GM19043 (cell line): ENCODE data around the gene CDH13.

ENCODE experiments used
- ATAC-seq: cut with Tn5 transposase; IDR thresholded peaks from one replicate; pipeline ENCODE4 v1.9.1; 2021; ENCODE audit warnings: low read depth; ENCODE audit not compliant: unreplicated experiment

Gene CDH13

DNA sequence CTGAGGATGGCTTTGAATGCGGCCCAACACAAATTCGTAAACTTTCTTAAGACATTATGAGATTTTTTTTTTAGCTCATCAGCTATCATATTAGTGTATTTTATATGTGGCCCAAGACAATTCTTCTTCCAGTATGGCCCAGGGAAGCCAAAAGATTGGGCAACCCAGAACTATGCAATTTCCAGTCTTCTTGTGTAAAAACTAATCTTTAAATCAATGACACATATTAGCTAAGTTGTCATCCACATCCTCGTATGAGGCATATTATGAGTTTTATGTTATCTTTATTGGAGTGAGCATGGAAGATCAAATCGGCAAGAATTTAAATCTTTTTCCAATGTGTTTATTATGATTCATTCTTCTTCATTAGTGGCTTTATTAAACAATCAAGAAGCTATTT is 982.4 kb downstream of the CDH13 start:
- ATAC-seq = no peak

DNA sequence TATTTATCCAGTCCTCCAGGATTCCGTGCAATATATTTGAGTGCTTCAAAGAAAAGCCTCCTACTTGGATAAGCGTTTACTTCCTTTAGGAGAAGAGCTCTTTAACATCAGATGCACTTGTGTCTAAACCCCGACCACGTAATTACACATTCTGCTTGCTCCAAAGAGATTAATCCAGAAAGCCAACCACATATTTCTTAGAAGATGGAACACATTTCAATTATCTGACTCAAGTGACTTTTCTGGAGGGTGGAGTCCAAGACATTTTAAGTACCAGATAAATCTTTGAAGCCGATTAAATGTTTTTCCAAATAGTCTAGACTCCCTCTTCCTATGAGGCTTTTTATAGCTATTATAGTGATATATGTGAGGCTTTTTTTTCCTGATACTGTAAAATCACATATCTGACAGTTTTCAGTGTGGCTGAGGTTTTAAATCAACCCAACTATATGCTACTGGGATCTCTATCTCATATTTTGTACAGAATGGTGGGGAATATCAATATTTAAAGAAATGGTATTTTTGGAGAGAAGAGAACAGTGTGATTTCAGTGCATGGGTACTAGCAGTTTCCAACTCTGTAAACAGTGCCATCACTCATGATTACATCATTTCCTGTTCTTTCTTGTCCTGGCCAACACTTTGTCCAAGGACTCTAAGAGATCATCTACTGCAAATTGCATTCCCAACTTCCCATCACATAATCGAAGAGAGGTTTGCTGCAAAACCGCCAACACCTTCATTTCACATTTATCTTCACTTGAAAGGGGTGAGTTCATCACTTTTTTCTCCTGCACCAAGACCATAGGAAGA is 988.6 kb downstream of the CDH13 start:
- no peak for ATAC-seq

DNA sequence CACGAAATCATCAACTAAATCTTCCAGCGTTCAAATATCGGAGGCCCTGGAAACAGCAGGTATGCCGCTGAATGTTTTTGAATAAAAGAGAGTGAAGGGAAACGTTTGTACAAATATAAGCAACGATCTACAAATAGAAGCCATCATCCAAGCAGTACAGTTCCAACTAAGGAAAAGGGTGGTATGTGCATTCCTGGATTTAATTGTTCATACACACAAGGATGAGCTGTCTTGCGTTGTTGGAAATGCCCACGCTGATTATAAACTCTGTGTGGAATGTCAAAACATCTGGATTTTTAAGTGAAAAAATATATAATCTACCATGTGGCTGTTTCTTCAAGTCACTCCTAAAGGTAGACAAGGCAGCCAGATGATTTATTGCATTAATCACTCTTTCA is 989.2 kb downstream of the CDH13 start:
- ATAC-seq = no peak

DNA sequence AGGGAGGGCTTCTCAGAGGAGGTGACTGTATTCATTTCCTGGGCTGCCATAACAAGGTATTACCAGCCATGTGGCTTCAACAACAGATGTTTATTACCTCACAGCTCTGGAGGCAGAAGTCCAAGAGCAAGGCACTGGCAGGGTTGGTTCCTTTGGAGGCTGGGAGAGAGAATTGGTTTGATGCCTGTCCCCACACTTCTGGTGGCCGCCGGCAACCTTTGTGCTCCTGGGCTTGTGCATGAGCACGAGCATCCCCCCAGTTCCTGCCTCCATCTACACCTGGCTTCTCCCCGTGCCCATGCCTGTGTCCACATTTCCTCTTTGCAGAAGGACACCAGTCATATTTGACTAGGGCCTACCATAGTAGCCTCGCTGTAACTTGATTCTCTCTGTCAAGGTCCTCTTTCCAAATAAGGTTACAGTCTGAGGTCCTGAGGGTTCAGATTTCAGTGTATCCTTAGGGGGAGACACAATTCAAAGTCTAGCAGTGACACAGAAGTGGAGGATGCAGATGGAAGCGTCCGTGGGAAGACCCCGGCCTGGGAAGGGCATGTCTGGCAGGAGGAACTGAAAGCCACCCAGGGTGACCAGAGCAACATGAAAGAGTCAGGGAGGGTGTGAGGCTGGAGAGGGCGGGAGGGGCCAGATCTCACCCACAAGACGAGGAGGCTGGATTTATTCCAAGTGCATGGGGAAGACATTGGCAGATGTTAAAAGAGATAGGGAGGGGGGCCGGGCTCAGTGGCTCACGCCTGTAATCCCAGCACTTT is 992.8 kb downstream of the CDH13 start:
- no peak for ATAC-seq

DNA sequence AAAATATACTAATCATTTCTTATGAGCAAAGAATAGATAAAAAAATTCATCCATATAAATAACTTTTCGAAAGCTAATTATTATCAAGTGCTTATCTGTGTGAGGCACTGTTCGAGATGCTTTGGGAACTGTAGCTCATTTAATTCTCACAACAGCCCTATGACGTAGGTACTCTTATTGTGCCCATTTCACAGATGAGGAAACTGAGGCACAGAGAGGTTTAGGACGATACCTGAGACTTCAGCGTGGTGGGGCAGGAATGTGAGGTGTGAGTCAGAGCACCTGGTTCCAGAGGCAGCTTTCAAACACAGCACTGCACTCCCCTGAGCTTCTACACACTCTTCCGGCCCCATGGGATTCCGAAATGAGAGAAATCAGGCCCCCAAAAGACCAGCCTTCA is 995.2 kb downstream of the CDH13 start:
- no peak for ATAC-seq

DNA sequence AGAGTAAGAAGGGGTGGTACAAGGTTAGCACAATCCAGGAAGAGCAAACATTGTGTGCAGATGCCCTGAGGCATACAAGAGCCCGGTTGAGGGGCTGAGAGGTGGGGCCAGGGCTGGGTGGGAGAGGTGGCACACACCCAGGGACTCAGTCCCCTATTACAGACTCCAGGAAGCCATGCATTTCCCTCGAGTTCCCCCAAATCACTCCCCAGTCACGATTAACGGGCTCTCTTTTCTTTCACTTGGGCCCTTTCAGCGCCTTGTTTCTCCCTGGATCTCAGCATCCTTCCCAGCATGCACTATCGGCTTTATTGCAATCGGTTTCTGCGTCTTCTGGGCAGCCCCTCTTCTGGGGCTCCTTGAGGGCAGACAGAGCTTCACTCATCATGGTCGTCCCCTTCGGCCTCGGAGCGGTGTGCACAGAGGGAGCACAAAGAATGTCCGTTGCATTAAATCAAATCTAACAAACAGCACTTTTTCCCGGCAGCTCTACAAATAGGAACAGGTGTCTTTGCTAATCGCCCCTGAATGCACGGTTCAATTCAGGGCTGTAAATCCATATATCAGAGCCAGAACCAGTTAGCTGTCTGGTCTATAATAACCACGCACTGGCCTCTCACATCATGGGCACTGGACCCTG is 996.4 kb downstream of the CDH13 start:
- no peak for ATAC-seq

DNA sequence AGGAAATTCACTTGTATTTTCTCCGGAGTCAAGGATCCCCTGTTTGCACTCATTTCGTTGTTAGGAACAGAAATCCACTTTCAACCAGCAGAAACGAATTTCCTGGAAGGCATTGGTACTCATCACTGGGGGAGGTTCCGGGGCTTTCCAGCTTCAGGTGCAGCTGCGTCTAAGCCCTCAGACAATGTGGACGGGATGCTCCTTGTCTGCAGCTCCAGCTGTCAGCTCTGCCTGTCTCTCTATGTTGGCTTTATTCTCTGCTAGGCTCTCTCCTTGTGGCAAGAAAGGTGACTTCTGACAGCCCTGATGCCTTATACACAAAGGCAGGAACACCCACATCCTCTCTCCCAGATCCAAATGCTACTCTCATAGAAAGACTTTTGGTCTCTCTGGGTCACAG is 997.1 kb downstream of the CDH13 start:
- ATAC-seq = no peak

DNA sequence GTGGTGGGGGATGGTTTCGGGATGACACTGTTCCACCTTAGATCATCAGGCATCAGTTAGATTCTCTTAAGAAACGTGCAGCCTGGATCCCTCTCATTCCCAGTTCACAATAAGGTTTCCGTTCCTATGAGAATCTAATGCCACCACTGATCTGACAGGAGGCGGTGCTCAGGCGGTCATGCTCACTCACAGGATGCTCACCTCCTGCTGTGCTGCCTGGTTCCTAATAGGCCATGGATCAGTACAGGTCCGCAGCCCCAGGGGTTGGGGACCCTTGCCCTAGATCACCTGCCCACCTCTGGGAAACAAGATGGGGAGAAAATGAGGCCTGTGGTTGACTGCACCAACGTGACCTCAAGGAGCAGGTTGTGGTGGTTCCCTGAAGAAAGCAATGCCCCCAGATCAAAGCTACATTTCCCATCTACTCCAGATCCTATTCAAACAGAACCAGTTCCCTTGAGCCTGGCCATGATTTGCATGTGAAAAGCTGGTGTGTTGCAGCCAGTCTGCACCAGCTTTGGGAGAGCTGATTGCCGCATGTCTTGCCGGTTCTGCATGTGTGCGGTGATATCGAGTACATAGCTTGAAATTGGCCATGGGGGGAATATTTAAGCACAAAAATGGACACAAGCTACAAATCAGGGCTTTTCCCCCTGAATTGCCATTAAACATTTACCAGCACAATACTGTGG is 997.8 kb downstream of the CDH13 start:
- no peak for ATAC-seq

DNA sequence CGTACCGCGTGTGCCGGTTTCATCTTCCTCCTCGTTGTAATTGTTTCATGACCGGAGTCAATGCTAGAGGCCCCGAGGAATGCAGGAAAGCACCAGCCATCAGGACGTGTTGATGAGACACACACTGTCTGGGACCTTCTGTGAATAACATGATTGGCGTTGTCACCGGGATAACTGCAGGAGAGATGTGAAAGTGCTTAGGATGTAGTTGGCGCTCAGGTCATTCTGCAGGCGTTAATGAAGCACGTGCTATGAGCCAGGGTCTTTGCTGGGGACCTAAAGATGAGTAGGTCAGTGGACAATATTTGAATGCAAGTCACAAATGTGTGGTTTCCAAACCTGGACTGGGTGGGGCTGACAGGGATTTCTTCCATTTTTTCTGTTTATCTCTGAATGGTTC is 999.4 kb downstream of the CDH13 start:
- no peak for ATAC-seq

DNA sequence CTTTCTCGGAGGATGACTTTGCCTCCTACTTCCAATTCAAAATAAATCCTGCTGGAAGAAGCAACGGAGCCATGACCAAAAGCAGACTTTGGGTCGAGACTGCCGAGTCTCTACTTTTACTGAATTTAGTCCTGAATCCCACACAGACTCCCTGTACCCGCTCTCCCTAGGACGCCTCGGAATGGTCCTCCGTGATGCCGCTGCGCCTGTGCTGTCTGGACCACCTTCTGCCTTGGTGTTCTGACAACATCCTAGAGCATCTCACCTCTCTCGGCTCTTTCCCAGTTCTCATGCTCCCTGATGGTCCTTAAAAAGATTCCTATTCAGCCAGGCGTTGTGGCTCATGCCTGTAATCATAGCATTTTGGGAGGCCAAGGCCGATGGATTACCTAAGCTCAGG is 999.9 kb downstream of the CDH13 start:
- no peak for ATAC-seq

DNA sequence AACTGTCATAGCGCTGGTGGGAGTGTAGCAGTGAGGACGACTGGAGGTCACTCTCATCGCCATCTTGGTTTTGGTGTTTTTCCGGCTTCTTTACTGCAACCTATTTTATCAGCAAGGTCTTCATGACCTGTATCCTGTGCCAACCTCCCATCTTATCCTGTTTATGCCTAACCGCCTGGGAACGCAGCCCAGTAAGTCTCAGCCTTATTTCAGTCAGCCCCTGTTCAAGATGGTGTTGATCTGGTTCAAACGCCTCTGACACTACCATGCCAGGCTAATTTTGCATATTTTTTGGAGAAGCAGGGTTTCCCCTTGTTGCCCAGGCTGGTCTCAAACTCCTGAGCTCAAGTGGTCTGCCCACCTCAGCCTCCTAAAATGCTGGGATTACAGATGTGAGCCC is 1001.2 kb downstream of the CDH13 start:
- no peak for ATAC-seq

DNA sequence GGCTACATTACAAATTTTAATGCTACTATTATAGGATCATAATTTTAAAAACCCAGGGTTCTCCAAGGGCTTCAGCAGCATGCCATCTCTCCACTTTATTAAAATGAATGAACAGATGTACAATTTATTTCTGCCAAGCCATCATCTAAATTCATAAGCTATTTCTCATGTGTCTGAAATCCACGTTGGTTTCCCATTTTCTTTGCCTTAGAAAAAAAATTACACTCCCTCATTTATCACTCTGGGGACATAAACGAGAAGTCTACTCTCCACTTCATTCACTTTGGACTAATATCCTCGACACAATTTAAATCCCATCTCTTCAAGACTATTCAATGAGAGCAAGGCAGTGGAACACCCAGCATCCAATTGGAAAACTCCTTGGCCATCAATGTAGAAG is 1002.7 kb downstream of the CDH13 start:
- ATAC-seq = no peak

DNA sequence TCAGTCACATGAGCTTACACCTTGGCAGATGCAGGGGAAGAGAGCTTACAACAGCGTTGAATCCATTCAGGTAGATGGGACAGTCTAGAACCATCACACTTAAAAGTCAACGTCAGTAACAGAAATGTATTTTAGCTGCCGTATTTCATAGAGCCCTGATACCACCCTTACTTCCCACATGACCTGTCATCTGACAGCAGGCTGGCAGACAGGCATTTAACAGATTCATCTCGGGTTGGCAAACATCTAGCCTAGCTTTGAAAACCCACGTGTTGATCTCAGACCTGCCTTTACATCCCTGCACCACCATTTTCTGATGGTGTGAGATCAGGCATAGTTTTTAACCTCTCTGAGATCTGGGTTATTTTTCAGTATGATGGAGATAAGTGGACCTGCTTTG is 1003.1 kb downstream of the CDH13 start:
- ATAC-seq = no peak

DNA sequence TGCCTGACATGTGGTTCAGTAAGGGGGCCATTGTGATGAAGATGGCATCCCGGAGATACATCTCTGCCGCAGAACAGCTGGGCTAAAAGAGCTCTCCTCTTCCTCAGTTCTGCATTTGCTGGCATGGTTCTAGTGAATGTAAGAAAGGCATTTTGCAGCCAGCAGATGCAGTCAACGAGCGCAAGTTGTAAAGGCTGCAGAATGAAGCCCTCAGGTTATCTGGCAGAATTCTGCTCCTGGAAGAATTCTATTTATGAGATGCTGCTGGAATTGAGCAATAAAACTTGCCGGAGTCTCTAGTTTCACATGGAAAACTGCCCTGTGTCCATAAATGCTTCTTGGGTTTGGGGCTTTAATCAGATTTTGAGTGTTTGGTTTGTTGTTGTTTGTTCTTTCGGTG is 1004.2 kb downstream of the CDH13 start:
- no peak for ATAC-seq

DNA sequence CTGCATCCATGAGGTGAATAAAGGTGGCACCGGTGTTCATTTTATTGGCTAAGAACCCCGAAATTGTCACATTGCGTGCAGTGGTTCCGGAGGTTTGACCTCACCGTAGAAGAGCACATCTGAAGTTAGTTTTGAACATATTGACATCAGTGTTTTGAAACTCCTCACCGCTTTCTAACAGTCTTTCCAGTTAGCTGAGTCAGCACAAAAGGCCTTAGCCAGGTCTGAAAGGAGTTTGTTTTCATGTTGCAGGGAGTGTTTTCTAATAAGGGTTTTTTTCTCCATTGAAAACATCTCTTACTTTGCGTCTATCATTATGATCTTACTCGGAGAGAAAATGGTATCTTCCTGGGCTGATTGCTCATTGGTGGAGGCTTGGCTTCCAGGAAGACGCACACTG is 1006.5 kb downstream of the CDH13 start:
- no peak for ATAC-seq

DNA sequence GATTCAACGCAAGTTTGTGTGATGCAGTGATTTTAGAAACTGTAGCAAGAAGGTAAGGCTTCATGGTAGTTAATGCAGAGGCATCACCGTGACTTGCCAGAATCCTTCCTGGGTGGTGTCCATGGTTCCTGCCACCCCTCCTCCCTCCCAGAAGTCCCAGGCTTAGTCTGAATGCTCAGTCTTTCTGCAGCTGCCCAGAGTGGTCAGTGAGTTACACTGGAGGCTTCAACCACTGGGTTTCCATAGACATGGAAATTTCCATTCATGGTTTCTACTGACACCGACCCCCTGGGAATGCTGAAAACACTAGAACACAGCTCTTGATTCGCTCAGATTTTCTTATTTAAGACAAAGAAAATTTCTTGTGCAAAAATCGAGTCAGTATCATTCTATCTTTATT is 1021.6 kb downstream of the CDH13 start:
- no peak for ATAC-seq

DNA sequence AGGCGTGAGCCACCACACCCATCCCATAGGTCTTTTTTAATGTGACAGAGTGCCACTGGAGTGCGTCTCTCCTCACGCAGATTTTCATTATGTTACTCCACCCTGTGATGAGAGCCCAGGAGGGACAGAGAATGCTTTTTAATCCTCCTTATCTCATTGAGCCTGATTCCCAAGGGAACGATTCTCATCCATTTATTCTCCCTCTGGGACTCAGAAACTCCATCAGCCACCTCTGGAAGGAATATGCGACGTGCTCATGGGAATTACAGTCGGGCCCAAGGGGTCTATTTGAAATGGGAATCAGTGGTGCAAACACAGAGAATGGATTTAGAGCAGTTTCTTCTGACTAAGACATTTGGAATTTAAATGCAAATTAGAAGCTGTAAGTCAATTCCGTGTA is 1025.1 kb downstream of the CDH13 start:
- ATAC-seq = no peak

DNA sequence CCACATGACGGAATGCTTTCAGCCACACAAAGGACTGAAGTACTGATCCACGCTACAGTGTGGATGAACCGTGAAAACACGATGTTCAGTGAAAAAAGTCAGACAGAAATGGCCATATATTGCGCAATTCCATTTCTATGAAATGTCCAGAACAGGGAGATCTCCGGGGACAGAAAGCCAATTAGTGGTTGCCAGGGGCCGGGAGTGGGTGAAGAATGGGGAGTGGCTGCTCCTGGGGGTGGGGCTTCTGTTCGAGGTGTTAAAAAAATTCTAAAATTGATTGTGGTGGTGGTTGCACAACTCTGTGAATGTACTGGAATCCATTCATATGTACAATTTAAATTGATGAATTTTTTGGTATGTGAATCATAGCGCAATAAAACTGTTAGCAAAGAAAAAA is 1026.2 kb downstream of the CDH13 start:
- ATAC-seq = no peak

DNA sequence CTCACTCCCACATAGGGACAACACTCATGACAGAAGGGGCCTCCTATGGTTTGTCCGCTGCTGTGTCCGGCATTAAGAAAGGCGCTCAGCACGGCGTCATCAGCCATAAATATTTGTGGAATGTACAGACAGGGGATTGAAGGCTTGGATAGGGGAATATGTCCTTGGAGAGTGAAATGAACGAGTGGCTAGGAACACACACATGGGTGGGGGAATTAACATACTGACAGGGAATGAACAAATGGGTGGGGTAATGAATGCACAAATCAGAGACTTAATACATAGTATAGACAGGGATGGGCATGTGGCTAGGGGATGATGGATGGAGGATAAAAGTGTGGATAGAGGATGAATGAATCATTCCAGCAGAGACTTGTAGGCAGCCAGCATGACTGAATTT is 1027.0 kb downstream of the CDH13 start:
- no peak for ATAC-seq

DNA sequence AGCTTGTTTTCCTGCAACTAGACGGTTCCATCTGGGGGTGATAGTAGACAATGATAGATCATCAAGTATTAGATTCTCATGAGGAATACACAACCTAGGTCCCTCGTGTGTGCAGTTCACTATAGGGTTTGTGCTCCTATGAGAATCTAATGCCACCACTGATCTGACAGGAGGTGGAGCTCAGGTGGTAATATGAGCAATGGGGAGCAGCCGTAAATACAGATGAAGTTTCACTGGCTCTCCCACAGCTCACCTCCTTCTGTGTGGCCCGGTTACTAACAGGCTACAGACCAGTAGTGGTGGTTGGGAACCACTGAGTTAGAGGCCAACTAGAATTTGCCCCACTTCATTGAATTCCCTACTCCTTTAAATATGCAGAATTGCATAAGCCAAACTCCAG is 1033.5 kb downstream of the CDH13 start:
- no peak for ATAC-seq

DNA sequence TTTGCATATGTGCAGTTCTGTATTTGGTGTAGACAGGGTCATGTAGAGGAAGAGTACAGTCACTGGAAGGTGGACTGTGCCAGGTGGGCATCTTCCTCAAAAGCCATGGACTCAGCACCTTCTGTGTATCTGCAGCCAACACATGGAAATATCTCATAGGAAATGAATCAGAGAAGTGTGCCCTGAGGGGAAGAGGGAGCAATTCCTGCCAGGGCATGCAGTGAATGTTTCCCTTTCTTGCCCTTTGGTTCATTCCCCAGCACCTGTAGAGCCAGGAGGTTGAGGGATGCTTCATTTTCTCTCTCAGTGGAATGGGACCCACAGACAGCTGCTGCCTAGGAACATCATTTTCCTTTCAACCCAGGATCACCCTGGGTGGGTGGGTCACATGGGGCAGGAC is 1034.9 kb downstream of the CDH13 start:
- ATAC-seq = no peak
